Fibroblast of lung (primary cell): ENCODE data around the gene BIN1. TPM values are rescaled to one million over a fixed set of nuclear protein-coding genes. Genes with fewer than 3 reads are reported as not detected.
A peak's percentile ranks its signal among the peaks of the same experiment; 100 is the strongest.

Experiments used
- DNase-seq, 2 donors: peaks; one replicate each; pipeline versions ENCODE4 v3.0.0 to v3.0.0-alpha.2; 2010; ENCODE audit warnings: low read depth in 2 of 2
- H2AFZ ChIP-seq: 2 replicates; pipeline ENCODE4 v1.5.1; 2012; ENCODE audit warnings: low read length, control low read depth, inconsistent platforms
- H3K27ac ChIP-seq: 2 replicates; pipeline ENCODE4 v1.5.1; 2011; ENCODE audit warnings: low read length, control low read depth; ENCODE audit not compliant: insufficient read depth
- H3K27me3 ChIP-seq: 2 replicates; pipeline ENCODE4 v1.5.1; 2011; ENCODE audit warnings: mild to moderate bottlenecking, low read length; ENCODE audit not compliant: control insufficient read depth, insufficient read depth
- H3K36me3 ChIP-seq: 2 replicates; pipeline ENCODE4 v1.5.1; 2011; ENCODE audit warnings: low read length; ENCODE audit not compliant: control insufficient read depth, insufficient read depth
- H3K4me1 ChIP-seq: 2 replicates; pipeline ENCODE4 v1.5.1; 2011; ENCODE audit warnings: low read length; ENCODE audit not compliant: control insufficient read depth, insufficient read depth; ENCODE audit errors: extremely low read depth
- H3K4me2 ChIP-seq: 2 replicates; pipeline ENCODE4 v1.5.1; 2011; ENCODE audit warnings: low read length, control low read depth; ENCODE audit not compliant: insufficient read depth; ENCODE audit errors: extremely low read depth
- H3K4me3 ChIP-seq, 4 experiments: fragments of 200-600 bp in 1 of 4; sonication (generic) in 1 of 4; replicated peaks in 1 of 4; 2 replicates each; pipeline ENCODE4 v1.5.1; 2011 to 2016; ENCODE audit warnings: low read length in 4 of 4, low read depth in 3 of 4, mild to moderate bottlenecking in 3 of 4, control low read depth in 2 of 4, inconsistent platforms in 1 of 4, mixed read lengths in 1 of 4; ENCODE audit not compliant: insufficient read depth in 1 of 4; ENCODE audit errors: control extremely low read depth in 1 of 4
- H3K79me2 ChIP-seq: 2 replicates; pipeline ENCODE4 v1.5.1; 2012; ENCODE audit warnings: mild to moderate bottlenecking, low read length, inconsistent platforms; ENCODE audit not compliant: control insufficient read depth, insufficient read depth
- H3K9ac ChIP-seq: 2 replicates; pipeline ENCODE4 v1.5.1; 2011; ENCODE audit warnings: mild to moderate bottlenecking, low read length, control low read depth; ENCODE audit not compliant: insufficient read depth
- H3K9me3 ChIP-seq: 2 replicates; pipeline ENCODE4 v1.5.1; 2012; ENCODE audit warnings: low read depth, low read length; ENCODE audit not compliant: control insufficient read depth, insufficient read depth
- H4K20me1 ChIP-seq: 2 replicates; pipeline ENCODE4 v1.5.1; 2011; ENCODE audit warnings: low read length; ENCODE audit not compliant: control insufficient read depth, insufficient read depth; ENCODE audit errors: extremely low read depth
- CTCF ChIP-seq, 2 donors: IDR thresholded peaks in 1 of 2; conservative IDR thresholded peaks in 1 of 2; 1 replicate in 1 of 2; 2 replicates in 1 of 2; pipeline ENCODE4 v1.5.1; 2011 to 2012; ENCODE audit warnings: low read length in 2 of 2, control low read depth in 1 of 2, inconsistent platforms in 1 of 2, low read depth in 1 of 2, mild to moderate bottlenecking in 1 of 2
- EZH2 ChIP-seq: IDR thresholded peaks from 2 replicates; pipeline ENCODE4 v1.5.1; 2012; ENCODE audit warnings: low read length, control low read depth, mild to moderate bottlenecking; ENCODE audit errors: missing control alignments
- polyA plus RNA-seq, 2 donors: library from polyadenylated mRNA; depleted of rRNA in 1 of 2; stranded (reverse) in 1 of 2; unstranded in 1 of 2; fragments of >200 nt; gene quantifications; 2 replicates each; pipeline ENCODE4 v1.2.1, GENCODE V29; 2011 to 2012; ENCODE audit warnings: missing spikeins in 1 of 2
- total RNA-seq: library from RNA; depleted of rRNA; stranded (reverse); fragments of >200 nt; gene quantifications from 2 replicates; pipeline ENCODE4 v1.2.1, GENCODE V29; 2014

BIN1 gene
- total and polyA plus RNA-seq, 2 donors (not counting 1 experiment from before 2014, with no cell fraction given) = 17.3 to 68.7 TPM

- no peaks in the 10 kb centered on the region for H3K27me3 ChIP-seq
- H3K4me3 ChIP-seq = no peak overlapping the region
- TF ChIP-seq CTCF (conservative IDR thresholded peaks at IDR 0.05 in 1 of 2, IDR thresholded peaks at IDR 0.05 in 1 of 2; ENCODE audit: low read depth in 1 of 2, low read length in 2 of 2) (no peak), EZH2 (no peak)
- no peak overlapping the region for H3K9ac ChIP-seq
- no peak overlapping the region for H3K4me2 ChIP-seq
- no peaks in the 10 kb centered on the region for H3K9me3 ChIP-seq
- H4K20me1 ChIP-seq = no peaks in the 10 kb centered on the region
- H2AFZ ChIP-seq = no peak overlapping the region
- H3K36me3 ChIP-seq = no peaks in the 10 kb centered on the region
- H3K27ac ChIP-seq = no peak overlapping the region
- DNase-seq = no peak
- H3K4me1 ChIP-seq = peaks cover 4% of the 10 kb centered on the region
- H3K79me2 ChIP-seq = no peaks in the 10 kb centered on the region
Measured at GRCh38 chr2:127008265-127009015, 98.5 kb downstream of the BIN1 start.

- H3K4me2 ChIP-seq = no peak overlapping the region
- peak; percentile 74 to 84 for DNase-seq
- no peak overlapping the region for H3K4me3 ChIP-seq
- no peak overlapping the region for H3K9ac ChIP-seq
- H3K27me3 ChIP-seq = no peaks in the 10 kb centered on the region
- H4K20me1 ChIP-seq = no peaks in the 10 kb centered on the region
- no peak overlapping the region for H3K27ac ChIP-seq
- H3K79me2 ChIP-seq = no peaks in the 10 kb centered on the region
- H2AFZ ChIP-seq = no peak overlapping the region
- no peak for TF ChIP-seq EZH2
- TF ChIP-seq CTCF (conservative IDR thresholded peaks at IDR 0.05 in 1 of 2, IDR thresholded peaks at IDR 0.05 in 1 of 2; ENCODE audit: low read depth in 1 of 2, low read length in 2 of 2) = no peak
- peaks cover 4% of the 10 kb centered on the region for H3K4me1 ChIP-seq
- H3K9me3 ChIP-seq = no peaks in the 10 kb centered on the region
- no peaks in the 10 kb centered on the region for H3K36me3 ChIP-seq
Measured at GRCh38 chr2:127007652-127008051, 99.3 kb downstream of the BIN1 start.

GRCh38 chr2:127006962-127007361 is 100.0 kb downstream of the BIN1 start:
- Histone ChIP-seq H3K27me3 (no peaks in the 10 kb centered on the region), H3K27ac (no peak overlapping the region), H3K36me3 (no peaks in the 10 kb centered on the region), H3K4me3 (no peak overlapping the region), H3K79me2 (no peaks in the 10 kb centered on the region), H3K9ac (no peak overlapping the region), H3K9me3 (no peaks in the 10 kb centered on the region), H2AFZ (no peak overlapping the region), H3K4me2 (no peak overlapping the region), H4K20me1 (no peaks in the 10 kb centered on the region), H3K4me1 (peaks cover 2% of the 10 kb centered on the region)
- TF ChIP-seq CTCF (conservative IDR thresholded peaks at IDR 0.05 in 1 of 2, IDR thresholded peaks at IDR 0.05 in 1 of 2; ENCODE audit: low read depth in 1 of 2, low read length in 2 of 2) (no peak), EZH2 (no peak)
- no peak for DNase-seq
